OCI-LY3 (cell line): ENCODE measurements around the gene SLPI.

ENCODE experiments used
- H2AFZ ChIP-seq: fragments of 200-600, 300-600 bp; shearing (Covaris generic); 2 replicates; pipeline ENCODE4 v1.6.0; 2014; ENCODE audit warnings: antibody characterized with exemption, low read depth, low read length
- H3K27ac ChIP-seq: fragments of 200-600, 300-600 bp; sonication (generic); 2 replicates; pipeline ENCODE4 v1.5.1; 2014; ENCODE audit warnings: mild to moderate bottlenecking, low read length, moderate library complexity, mixed read lengths
- H3K27me3 ChIP-seq: fragments of 200-600, 300-600 bp; sonication (generic); 2 replicates; pipeline ENCODE4 v1.6.1; 2014; ENCODE audit warnings: low read depth, low read length, mixed read lengths
- H3K36me3 ChIP-seq: fragments of 200-600, 300-600 bp; sonication (generic); replicated peaks from 2 replicates; pipeline ENCODE3; 2014; ENCODE audit warnings: low read depth, low read length, mixed read lengths
- H3K4me1 ChIP-seq: fragments of 300-600, 200-600 bp; sonication (generic); 2 replicates; pipeline ENCODE4 v1.6.1; 2014; ENCODE audit warnings: low read length, mixed read lengths
- H3K4me2 ChIP-seq: fragments of 200-600, 300-600 bp; sonication (generic); 2 replicates; pipeline ENCODE4 v1.6.1; 2014; ENCODE audit warnings: low read length, mixed read lengths
- H3K4me3 ChIP-seq: fragments of 300-600, 200-600 bp; sonication (generic); 2 replicates; pipeline ENCODE4 v1.5.1; 2014; ENCODE audit warnings: antibody characterized with exemption, mild to moderate bottlenecking, low read length, moderate library complexity
- H3K79me2 ChIP-seq: fragments of 300-600, 200-600 bp; shearing (Covaris generic); 2 replicates; pipeline ENCODE4 v1.6.1; 2014; ENCODE audit warnings: mild to moderate bottlenecking, low read length, mixed read lengths
- H3K9ac ChIP-seq: fragments of 300-600, 200-600 bp; shearing (Covaris generic); 2 replicates; pipeline ENCODE4 v1.6.0; 2014; ENCODE audit warnings: mild to moderate bottlenecking, low read length, moderate library complexity
- H3K9me3 ChIP-seq: fragments of 200-600, 300-600 bp; shearing (Covaris generic); 2 replicates; pipeline ENCODE4 v1.6.1; 2014; ENCODE audit warnings: low read length, mixed read lengths; ENCODE audit not compliant: insufficient read depth
- H4K20me1 ChIP-seq: fragments of 200-600, 300-600 bp; sonication (generic); 2 replicates; pipeline ENCODE4 v1.6.1; 2016; ENCODE audit warnings: low read length, mixed read lengths; ENCODE audit not compliant: insufficient read depth
- EZH2phosphoT487 ChIP-seq: fragments of 200-600 bp; shearing (Covaris generic); IDR thresholded peaks from 2 replicates; pipeline ENCODE4 v1.6.1; 2018; ENCODE audit warnings: antibody characterized with exemption, mixed run types, low read depth
- TF ChIP-seq, protein P1 (sequence below): fragments of 200-600, 300-600 bp; sonication (generic); IDR thresholded peaks from 2 replicates; pipeline ENCODE4 v1.5.1; 2014; ENCODE audit warnings: antibody characterized with exemption, low read length, low read depth

The SLPI gene

DNA sequence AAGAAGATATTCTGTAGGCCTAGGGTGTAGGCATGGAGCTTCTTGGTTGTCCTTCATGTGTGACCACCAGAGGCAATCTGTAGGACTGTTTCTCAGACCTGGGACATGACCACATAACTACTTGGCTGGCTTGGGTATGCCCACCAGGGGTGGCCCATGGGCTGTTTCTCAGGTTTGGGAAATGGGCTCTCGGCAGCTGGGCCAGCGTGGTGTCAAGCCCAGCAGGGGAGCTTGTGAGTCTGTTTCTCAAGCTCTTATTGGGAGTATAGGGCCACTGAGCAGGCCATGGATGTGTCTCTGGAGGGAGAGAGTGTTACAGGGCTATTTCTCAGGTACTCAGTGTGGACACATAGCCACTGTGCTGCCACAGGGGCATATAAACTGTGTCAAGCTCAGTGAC, 35.7 kb downstream of the SLPI start:
- H3K4me3 ChIP-seq: no peak overlapping the region
- peaks cover 46% of the 10 kb centered on the region for H3K27me3 ChIP-seq
- 0 out of 2 replicates have a peak, but pooled peaks cover 3% of the 10 kb centered on the region for H3K9me3 ChIP-seq
- H3K4me2 ChIP-seq: no peak overlapping the region
- H3K4me1 ChIP-seq: no peaks in the 10 kb centered on the region
- H4K20me1 ChIP-seq: no peaks in the 10 kb centered on the region
- H3K9ac ChIP-seq: no peak overlapping the region
- H3K27ac ChIP-seq: no peak overlapping the region
- TF ChIP-seq, protein P1, sequence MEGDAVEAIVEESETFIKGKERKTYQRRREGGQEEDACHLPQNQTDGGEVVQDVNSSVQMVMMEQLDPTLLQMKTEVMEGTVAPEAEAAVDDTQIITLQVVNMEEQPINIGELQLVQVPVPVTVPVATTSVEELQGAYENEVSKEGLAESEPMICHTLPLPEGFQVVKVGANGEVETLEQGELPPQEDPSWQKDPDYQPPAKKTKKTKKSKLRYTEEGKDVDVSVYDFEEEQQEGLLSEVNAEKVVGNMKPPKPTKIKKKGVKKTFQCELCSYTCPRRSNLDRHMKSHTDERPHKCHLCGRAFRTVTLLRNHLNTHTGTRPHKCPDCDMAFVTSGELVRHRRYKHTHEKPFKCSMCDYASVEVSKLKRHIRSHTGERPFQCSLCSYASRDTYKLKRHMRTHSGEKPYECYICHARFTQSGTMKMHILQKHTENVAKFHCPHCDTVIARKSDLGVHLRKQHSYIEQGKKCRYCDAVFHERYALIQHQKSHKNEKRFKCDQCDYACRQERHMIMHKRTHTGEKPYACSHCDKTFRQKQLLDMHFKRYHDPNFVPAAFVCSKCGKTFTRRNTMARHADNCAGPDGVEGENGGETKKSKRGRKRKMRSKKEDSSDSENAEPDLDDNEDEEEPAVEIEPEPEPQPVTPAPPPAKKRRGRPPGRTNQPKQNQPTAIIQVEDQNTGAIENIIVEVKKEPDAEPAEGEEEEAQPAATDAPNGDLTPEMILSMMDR: no peak
- no peak for TF ChIP-seq EZH2phosphoT487
- H2AFZ ChIP-seq: no peak overlapping the region
- no peaks in the 10 kb centered on the region for H3K79me2 ChIP-seq
- no peaks in the 10 kb centered on the region for H3K36me3 ChIP-seq

DNA sequence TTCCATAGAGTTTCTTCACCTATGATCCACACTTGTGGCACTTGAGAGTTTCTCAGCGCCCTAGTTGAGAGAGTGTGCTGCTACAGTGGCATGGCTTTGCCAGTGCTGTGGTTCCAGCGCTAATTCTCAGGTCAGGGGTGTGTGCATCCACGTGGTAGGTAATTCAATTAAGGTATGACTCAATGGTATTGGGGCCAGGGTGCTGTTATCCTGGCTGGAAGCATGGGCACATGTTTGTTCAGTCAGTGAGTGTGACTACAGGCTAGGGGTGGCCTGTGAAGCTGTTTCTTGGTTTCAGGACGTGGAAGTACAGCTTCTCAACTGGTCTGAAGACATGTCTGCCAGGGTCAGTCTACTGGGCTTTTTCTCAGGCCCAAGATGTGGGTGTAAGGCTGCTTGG, 36.2 kb downstream of the SLPI start:
- Histone ChIP-seq H3K9me3 (0 out of 2 replicates have a peak, but pooled peaks cover 3% of the 10 kb centered on the region), H3K27ac (no peak overlapping the region), H2AFZ (no peak overlapping the region), H3K79me2 (no peaks in the 10 kb centered on the region), H3K4me3 (no peak overlapping the region), H3K4me2 (no peak overlapping the region), H3K4me1 (no peaks in the 10 kb centered on the region), H3K27me3 (peaks cover 41% of the 10 kb centered on the region), H4K20me1 (no peaks in the 10 kb centered on the region), H3K9ac (no peak overlapping the region), H3K36me3 (no peaks in the 10 kb centered on the region)
- TF ChIP-seq, protein P1: no peak
- TF ChIP-seq EZH2phosphoT487: no peak

DNA sequence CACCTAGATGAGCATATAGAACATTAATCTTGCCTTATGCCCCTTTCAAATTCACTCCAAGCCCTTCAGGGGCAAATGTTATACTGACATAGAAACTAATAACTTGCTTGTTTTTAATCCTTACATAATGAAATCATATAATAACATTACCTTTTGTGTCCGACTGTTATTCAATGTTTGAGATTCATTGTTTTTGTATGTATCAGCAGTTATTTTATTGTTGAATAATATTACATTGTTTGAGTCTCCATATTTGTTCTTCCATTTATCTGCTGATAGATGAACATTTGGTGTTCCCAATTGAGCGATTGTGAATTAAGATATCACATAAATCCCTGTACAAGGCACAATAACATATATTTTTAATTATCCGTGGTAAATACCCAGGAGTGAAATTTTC, 41.5 kb downstream of the SLPI start:
- Histone ChIP-seq H3K27me3 (peaks cover 26% of the 10 kb centered on the region; the same call in 1 of the 2 replicates), H3K9me3 (no peaks in the 10 kb centered on the region), H4K20me1 (no peaks in the 10 kb centered on the region), H3K4me2 (no peak overlapping the region), H3K4me1 (no peaks in the 10 kb centered on the region), H3K9ac (no peak overlapping the region), H3K79me2 (no peaks in the 10 kb centered on the region), H3K36me3 (no peaks in the 10 kb centered on the region), H2AFZ (no peak overlapping the region), H3K4me3 (no peak overlapping the region), H3K27ac (no peak overlapping the region)
- TF ChIP-seq, protein P1: no peak
- no peak for TF ChIP-seq EZH2phosphoT487

DNA sequence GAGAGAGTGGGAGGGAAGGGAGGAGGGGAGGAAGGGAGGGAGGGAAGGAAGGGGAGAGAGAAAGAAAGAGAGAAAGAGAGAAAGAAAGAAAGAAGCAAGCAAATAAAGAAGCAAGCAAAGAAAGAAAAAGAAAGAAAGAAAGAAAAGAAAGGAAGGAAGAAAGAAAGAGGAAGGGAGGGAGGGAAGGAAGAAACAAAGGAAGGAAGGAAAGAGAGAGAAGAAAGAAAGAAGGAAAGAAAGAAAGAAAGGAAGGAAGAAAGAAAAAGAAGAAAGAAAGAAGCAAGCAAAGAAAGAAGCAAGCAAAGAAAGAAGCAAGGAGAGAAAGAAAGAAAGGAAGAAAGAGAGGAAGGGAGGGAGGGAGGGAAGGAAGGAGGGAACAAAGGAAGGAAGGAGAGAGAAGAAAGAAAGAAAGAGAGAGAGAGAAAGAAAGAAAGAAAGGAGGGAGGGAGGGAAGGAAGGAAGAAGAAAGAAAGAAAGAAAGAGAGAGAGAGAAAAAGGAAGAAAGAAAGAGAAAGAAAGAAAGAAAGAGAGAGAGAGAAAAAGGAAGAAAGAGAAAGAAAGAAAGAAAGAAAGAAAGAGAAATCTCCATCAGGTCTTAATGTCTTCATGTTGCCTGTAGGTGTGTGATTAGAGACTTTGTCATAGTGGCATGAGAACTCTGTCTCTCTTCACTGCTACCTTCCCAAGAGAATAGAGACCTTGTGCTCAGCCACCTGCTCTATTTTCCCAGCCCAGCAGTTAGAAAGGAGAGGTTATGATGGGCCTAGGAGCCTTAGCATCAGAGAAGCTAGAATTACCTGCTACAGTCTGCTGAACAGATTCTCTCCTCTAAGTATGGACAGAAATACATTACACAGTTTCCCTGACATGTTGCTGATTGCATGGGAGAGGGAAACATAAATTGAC, 42.5 kb downstream of the SLPI start:
- Histone ChIP-seq H3K9me3 (no peaks in the 10 kb centered on the region), H3K36me3 (no peaks in the 10 kb centered on the region), H4K20me1 (no peaks in the 10 kb centered on the region), H3K9ac (no peak overlapping the region), H3K4me3 (no peak overlapping the region), H3K79me2 (no peaks in the 10 kb centered on the region), H2AFZ (no peak overlapping the region), H3K27me3 (peaks cover 33% of the 10 kb centered on the region), H3K27ac (no peak overlapping the region), H3K4me1 (no peaks in the 10 kb centered on the region), H3K4me2 (no peak overlapping the region)
- TF ChIP-seq, protein P1: no peak
- TF ChIP-seq EZH2phosphoT487: no peak
